Renal cortex interstitium (tissue), 11 donors: Measurements from ENCODE around the gene C2orf68. TPM values are rescaled to one million over a fixed set of nuclear protein-coding genes. Genes with fewer than 3 reads are reported as not detected.
"Not testable (repeated sequence)": the region's sequence is repeated elsewhere in the genome, so short reads cannot be mapped to it uniquely, and the experiment has no call there.

Source experiments
- DNase-seq, 11 donors: peaks; one replicate each; pipeline ENCODE4 v3.0.0-alpha.2; 2013; ENCODE audit warnings: low read depth in 9 of 11, low spot score in 4 of 11; ENCODE audit errors: extremely low read depth in 1 of 11
- polyA plus RNA-seq, 3 donors: library from polyadenylated mRNA; unstranded; fragments of 120-200 nt; gene quantifications; one replicate each; pipeline ENCODE4 v1.2.1, GENCODE V29; 2013; ENCODE audit not compliant: insufficient read length in 3 of 3

Gene C2orf68
- polyA plus RNA-seq, 3 donors, result 56.2 to 81.2 (median 61.1) TPM

- DNase-seq, result no peak
These were observed 47.7 kb downstream of the C2orf68 start for GRCh38 chr2:85564144-85564563.

DNA sequence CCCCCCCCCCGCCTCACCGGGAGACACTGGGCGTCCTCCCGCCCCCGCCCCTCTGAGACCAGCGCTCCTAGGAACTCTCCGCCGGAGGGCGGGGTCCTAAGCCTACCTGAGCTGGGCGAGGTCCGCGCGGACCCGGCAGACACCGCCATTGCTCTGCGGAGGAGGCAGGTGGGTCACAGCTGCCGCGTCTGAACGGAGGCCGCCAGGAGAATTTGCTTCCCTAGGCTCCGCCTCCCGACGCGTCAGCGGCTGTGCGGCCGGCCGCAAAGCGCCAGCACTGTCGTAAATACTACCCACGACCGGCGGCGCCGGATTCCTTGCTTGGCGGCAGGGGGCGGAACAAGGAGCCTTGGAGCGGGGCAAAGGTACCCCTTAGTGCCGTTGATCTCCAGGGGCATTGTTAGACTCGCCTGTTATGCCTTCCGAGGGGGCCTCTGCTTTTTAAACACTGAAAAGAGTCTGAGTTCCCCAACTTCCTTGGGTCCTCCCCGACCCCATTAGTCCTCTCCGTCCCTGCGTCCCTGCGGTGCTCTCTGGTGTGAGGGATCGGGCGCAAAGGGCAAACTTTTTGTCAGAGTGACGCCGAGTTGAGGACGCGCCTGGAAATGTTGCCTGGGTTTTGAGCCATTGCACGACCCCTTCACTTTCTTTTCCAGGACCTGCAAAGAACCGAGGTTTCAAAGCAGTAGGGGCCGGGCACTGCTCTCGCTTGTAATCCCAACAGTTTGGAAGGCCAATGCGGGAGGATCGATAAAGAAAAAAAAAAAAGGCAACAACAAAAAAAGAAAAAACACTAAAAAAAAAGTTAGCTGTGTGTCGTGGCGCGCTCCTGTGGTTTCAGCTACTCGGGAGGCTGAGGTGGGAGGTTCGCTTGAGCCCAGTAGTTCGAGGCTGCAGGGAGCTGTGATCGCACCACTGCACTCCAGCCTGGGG is 50.3 kb downstream of the C2orf68 start, which contains the start of gene GGCX:
Gene GGCX (minus strand): TSS at position 214 of the 933 bp plus-strand sequence. CDS start 65 bp downstream, at position 149.
- DNase-seq, result peak; percentile 87 to 96 (median 94)

- DNase-seq, result no peak
These were observed 51.0 kb downstream of the C2orf68 start for GRCh38 chr2:85560812-85561279.

DNA sequence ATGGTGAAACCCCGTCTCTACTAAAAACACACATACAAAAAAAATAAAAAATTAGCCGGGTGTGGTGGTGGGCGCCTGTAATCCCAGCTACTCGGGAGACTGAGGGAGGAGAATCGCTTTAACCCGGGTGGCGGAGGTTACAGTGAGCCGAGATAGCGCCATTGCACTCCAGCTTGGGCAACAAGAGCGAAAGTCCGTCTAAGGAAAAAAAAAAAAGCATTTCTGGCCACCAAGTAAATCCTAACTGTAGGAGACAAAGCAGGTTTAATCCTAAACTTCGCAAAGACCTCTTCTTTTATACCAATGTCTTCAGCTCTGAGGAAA is 51.5 kb downstream of the C2orf68 start:
- DNase-seq, result not testable (repeated sequence)

DNA sequence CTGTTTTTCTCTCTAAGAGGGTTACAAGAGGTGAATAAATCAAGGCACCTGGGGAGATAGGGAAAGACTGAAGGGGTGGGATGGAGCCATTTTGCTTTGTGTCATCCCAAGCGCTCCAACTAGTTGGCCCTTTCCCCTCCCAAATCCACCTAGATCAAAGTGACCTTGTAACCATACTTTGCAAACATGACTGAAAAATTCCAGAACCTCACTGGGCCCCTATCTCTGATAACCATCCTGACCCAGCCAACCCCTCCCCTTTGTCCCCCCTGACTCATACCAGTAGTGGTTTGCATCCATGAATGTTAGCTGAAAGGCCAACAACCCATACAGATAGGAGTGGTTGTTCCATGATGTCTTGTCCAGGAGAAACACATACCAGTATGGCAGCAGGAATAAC is 53.7 kb downstream of the C2orf68 start:
- no peak for DNase-seq

GRCh38 chr2:85557130-85557529 is 54.7 kb downstream of the C2orf68 start:
- no peak for DNase-seq

Other genes starting within 250 kb of the C2orf68 start
- 100 to 1,000 TPM in 1 of 3 donors, 10 to 100 TPM in 2; 90.4 to 107 (median 95.5) TPM for gene CAPG, start 201.7 kb downstream of the C2orf68 start, polyA plus RNA-seq
- gene SH2D6, start 193.4 kb downstream of the C2orf68 start, polyA plus RNA-seq, result 1 to 10 TPM in 2 of 3 donors, under 1 TPM in 1; 0.29 to 1.2 (median 1.1) TPM
- 100 to 1,000 TPM; 339 to 393 (median 381) TPM for gene MAT2A, start 72.9 kb downstream of the C2orf68 start, polyA plus RNA-seq
- 10 to 100 TPM; 36.8 to 41.1 (median 37.0) TPM for gene GGCX, start 50.6 kb downstream of the C2orf68 start, polyA plus RNA-seq
- 10 to 100 TPM; 88.1 to 94.9 (median 88.3) TPM for gene VAMP8, start 34.5 kb downstream of the C2orf68 start, polyA plus RNA-seq
- gene VAMP5, start 27.6 kb downstream of the C2orf68 start, polyA plus RNA-seq, result 10 to 100 TPM; 34.7 to 42.6 (median 38.1) TPM
- gene RNF181, start 16.3 kb downstream of the C2orf68 start, polyA plus RNA-seq, result 100 to 1,000 TPM; 138 to 140 (median 140) TPM
- gene TMEM150A, start 9.4 kb downstream of the C2orf68 start, polyA plus RNA-seq, result 10 to 100 TPM; 34.4 to 44.8 (median 41.6) TPM
- gene USP39, start 4.1 kb upstream of the C2orf68 start, polyA plus RNA-seq, result 10 to 100 TPM; 62.3 to 74.7 (median 68.8) TPM
- gene SFTPB, start 56.1 kb upstream of the C2orf68 start, polyA plus RNA-seq, result under 1 TPM; 0.07 to 0.11 (median 0.08) TPM
- gene GNLY, start 82.3 kb upstream of the C2orf68 start, polyA plus RNA-seq, result under 1 TPM; 0.13 to 0.42 (median 0.27) TPM
- 10 to 100 TPM; 10.3 to 16.0 (median 14.8) TPM for gene ATOH8, start 141.9 kb upstream of the C2orf68 start, polyA plus RNA-seq